Metanephros (tissue), 1 donor: ENCODE measurements around the gene PLCL1. TPM values are rescaled to one million over a fixed set of nuclear protein-coding genes. Genes with fewer than 3 reads are reported as not detected.

Source experiments
- total RNA-seq: library from RNA; depleted of rRNA; stranded (reverse); fragments of >200 nt; gene quantifications from one replicate; pipeline ENCODE4 v1.2.3, GENCODE V29; 2014

PLCL1 gene
- total RNA-seq = 23.7 TPM

DNA sequence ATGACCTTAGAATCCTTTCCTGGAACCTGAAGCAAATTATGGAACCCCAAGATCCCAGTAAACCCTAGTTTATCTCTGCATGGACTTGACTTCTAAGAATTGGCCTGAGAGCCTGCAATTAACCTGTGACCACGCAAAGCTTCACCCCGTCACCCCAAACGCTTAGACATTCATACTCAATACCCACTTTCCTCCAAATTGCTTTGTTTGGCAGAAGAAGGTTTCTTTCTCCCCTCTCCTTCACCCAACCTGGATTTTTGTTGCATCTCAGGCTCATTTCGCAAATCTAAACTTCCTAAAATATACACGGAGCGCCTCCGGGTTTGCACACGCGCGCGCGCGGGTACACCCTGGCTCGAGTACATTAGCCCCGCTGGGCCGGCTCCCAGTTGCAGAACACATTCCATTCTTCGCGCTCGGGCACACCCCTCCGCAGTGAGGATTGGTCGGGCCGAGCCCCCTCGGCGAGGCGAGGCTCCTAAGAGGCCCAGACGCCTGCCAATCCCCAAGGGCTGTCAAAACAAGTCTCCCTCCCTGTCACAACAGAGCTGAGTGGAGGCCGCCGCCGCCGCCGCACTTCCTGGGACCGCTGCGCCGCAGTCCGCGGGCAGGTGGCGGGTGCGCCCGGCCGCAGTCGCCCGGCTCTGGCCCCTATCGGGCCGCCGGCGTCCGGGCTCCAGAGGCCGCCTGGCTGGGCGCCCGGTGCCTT is at the start of gene PLCL1:
Gene PLCL1 (plus strand): TSS at position 545 of the 709 bp plus-strand sequence.

GRCh38 chr2:197784956-197785941 is 19.1 kb upstream of the PLCL1 start, which contains the start of gene BOLL:
TSS of gene BOLL (minus strand) at chr2:197785319. CDS start at chr2:197781850, 3,469 bp downstream.

Other genes starting within 250 kb of the PLCL1 start
- 12.9 TPM for gene RFTN2, start 129.0 kb upstream of the PLCL1 start, total RNA-seq
- 9.1 TPM for gene MARS2, start 99.2 kb upstream of the PLCL1 start, total RNA-seq
- 0.23 TPM for gene BOLL, start 19.3 kb upstream of the PLCL1 start, total RNA-seq